ENCODE measurements around the gene CYBA. TPM values are rescaled to one million over a fixed set of nuclear protein-coding genes. Genes with fewer than 3 reads are reported as not detected.

Gene CYBA
- polyA plus RNA-seq, 1 experiment: 53.6 TPM

- DNase-seq (ENCODE audit: low read depth, low spot score): no peak
- Histone ChIP-seq H3K4me3 (ENCODE audit: low read depth, low read length) (peak within 1 kb of the TSS; percentile 53), H3K9me3 (ENCODE audit: control insufficient read depth, insufficient read depth, low read length) (no peaks in the 10 kb centered on the region; the same call in 1 of the 2 replicates), H3K27me3 (ENCODE audit: control insufficient read depth, insufficient read depth, low read length) (peaks cover 33% of the 10 kb centered on the region), H3K27ac (ENCODE audit: low read depth, low read length) (no peak within 1 kb of the TSS)
- ChIA-PET POLR2A (interaction anchor here (0.5 to 1.1 kb wide), 2 partner anchors 19 to 79 kb away, joined by 4 read pairs; no protein-coding TSS in a partner anchor), CTCF (no interaction called here)
- no peak for TF ChIP-seq CTCF (IDR thresholded peaks at IDR 0.05; ENCODE audit: low read depth, low read length)
These were observed 35.8 kb upstream of the CYBA start, which contains the start of gene SNAI3 for GRCh38 chr16:88686439-88687253. Gene SNAI3 (minus strand): TSS chr16:88686507. CDS start chr16:88686406, 101 bp downstream.

- H3K4me3 ChIP-seq (ENCODE audit: low read depth, low read length): peak overlapping the region; percentile 53
- H3K27ac ChIP-seq (ENCODE audit: low read depth, low read length): no peak overlapping the region
- ChIA-PET POLR2A (interaction anchor here (1.1 kb wide), 1 partner anchor 19 kb away, joined by 4 read pairs; no protein-coding TSS in a partner anchor), CTCF (interaction anchor here (0.6 kb wide), 1 partner anchor 85 kb away, joined by 4 read pairs; no protein-coding TSS in a partner anchor)
- H3K27me3 ChIP-seq (ENCODE audit: control insufficient read depth, insufficient read depth, low read length): peaks cover 29% of the 10 kb centered on the region
- TF ChIP-seq CTCF (IDR thresholded peaks at IDR 0.05; ENCODE audit: low read depth, low read length): no peak
- H3K9me3 ChIP-seq (ENCODE audit: control insufficient read depth, insufficient read depth, low read length): no peaks in the 10 kb centered on the region; the same call in 1 of the 2 replicates
- DNase-seq (ENCODE audit: low read depth, low spot score): no peak
These were observed 35.2 kb upstream of the CYBA start for GRCh38 chr16:88686062-88686438.

- CTCF ChIA-PET: interaction anchor here (0.6 to 1.1 kb wide), 5 partner anchors 11 to 84 kb away, joined by 3 to 4 read pairs (median 3); partner anchors contain the start of gene MVD
- H3K27ac ChIP-seq (ENCODE audit: low read depth, low read length): no peak overlapping the region
- POLR2A ChIA-PET: interaction anchor here (1.0 kb wide), 1 partner anchor 115 kb away, joined by 3 read pairs; no protein-coding TSS in a partner anchor
- no peak for DNase-seq (ENCODE audit: low read depth, low spot score)
- TF ChIP-seq CTCF (IDR thresholded peaks at IDR 0.05; ENCODE audit: low read depth, low read length): peak; percentile 88
- peaks cover 26% of the 10 kb centered on the region for H3K27me3 ChIP-seq (ENCODE audit: control insufficient read depth, insufficient read depth, low read length)
- no peaks in the 10 kb centered on the region; the same call in 1 of the 2 replicates for H3K9me3 ChIP-seq (ENCODE audit: control insufficient read depth, insufficient read depth, low read length)
- H3K4me3 ChIP-seq (ENCODE audit: low read depth, low read length): peak overlapping the region; percentile 53
These were observed 34.6 kb upstream of the CYBA start for GRCh38 chr16:88685156-88686061.

GRCh38 chr16:88684569-88685155 is 33.8 kb upstream of the CYBA start:
- H3K27me3 ChIP-seq (ENCODE audit: control insufficient read depth, insufficient read depth, low read length): peaks cover 23% of the 10 kb centered on the region
- DNase-seq (ENCODE audit: low read depth, low spot score): no peak
- TF ChIP-seq CTCF (IDR thresholded peaks at IDR 0.05; ENCODE audit: low read depth, low read length): no peak
- CTCF ChIA-PET: interaction anchor here (1.1 kb wide), 2 partner anchors 10 to 21 kb away, joined by 3 read pairs; partner anchors contain the start of gene MVD
- no peaks in the 10 kb centered on the region; the same call in 1 of the 2 replicates for H3K9me3 ChIP-seq (ENCODE audit: control insufficient read depth, insufficient read depth, low read length)
- no peak overlapping the region for H3K27ac ChIP-seq (ENCODE audit: low read depth, low read length)
- H3K4me3 ChIP-seq (ENCODE audit: low read depth, low read length): no peak overlapping the region
- POLR2A ChIA-PET: interaction anchor here (1.0 kb wide), 1 partner anchor 115 kb away, joined by 3 read pairs; no protein-coding TSS in a partner anchor
